K562 (cell line): ENCODE data around the gene PLEKHM3. TPM values are rescaled to one million over a fixed set of nuclear protein-coding genes. Genes with fewer than 3 reads are reported as not detected.

Experiments used
- CBX2 ChIP-seq: fragments of 200-600 bp; sonication (generic); IDR thresholded peaks from one replicate; pipeline ENCODE4 v1.6.1; 2012; ENCODE audit warnings: mild to moderate bottlenecking, low read length, inconsistent platforms; ENCODE audit not compliant: insufficient read depth, poor library complexity, severe bottlenecking
- CCAR2 ChIP-seq: fragments of 200-400 bp; formaldehyde crosslinking; IDR thresholded peaks from 2 replicates; pipeline ENCODE4 v1.6.1; 2017; ENCODE audit warnings: mild to moderate bottlenecking, low read depth, low read length
- CEBPG ChIP-seq, 3 experiments: fragments of 200-800 bp in 1 of 3; sonication (Bioruptor generic) in 1 of 3; sonication (generic) in 1 of 3; formaldehyde crosslinking in 1 of 3; IDR thresholded peaks in 2 of 3; conservative IDR thresholded peaks in 1 of 3; 2 replicates each; pipeline versions ENCODE4 v1.6.1 to v1.8.0; 2016 to 2022; ENCODE audit warnings: missing compliant biosample characterization in 2 of 3, missing genetic modification characterization in 2 of 3, mild to moderate bottlenecking in 1 of 3, missing genetic modification reagents in 1 of 3
- FOXP1 ChIP-seq: sonication (generic); formaldehyde crosslinking; IDR thresholded peaks from 2 replicates; pipeline ENCODE4 v1.8.0; 2022; ENCODE audit warnings: mild to moderate bottlenecking, missing genetic modification reagents
- HCFC1 ChIP-seq: IDR thresholded peaks from 2 replicates; pipeline ENCODE4 v1.6.1; 2012; ENCODE audit warnings: low read depth, low read length, improper control_type of control experiment
- HDGF ChIP-seq: fragments of 450-650 bp; IDR thresholded peaks from 2 replicates; pipeline ENCODE4 v1.6.1; 2016
- KDM5B ChIP-seq: fragments of 200-600 bp; sonication (generic); IDR thresholded peaks from 2 replicates; pipeline ENCODE4 v1.6.1; 2012; ENCODE audit warnings: low read depth, mild to moderate bottlenecking, moderate library complexity, low read length, control low read depth, inconsistent platforms; ENCODE audit not compliant: insufficient replicate concordance
- L3MBTL2 ChIP-seq: fragments of 450-650 bp; IDR thresholded peaks from 2 replicates; pipeline ENCODE4 v1.6.1; 2016; ENCODE audit warnings: mild to moderate bottlenecking, moderate library complexity
- MEIS2 ChIP-seq: fragments of 450-650 bp; IDR thresholded peaks from 2 replicates; pipeline ENCODE4 v1.6.1; 2014; ENCODE audit warnings: mild to moderate bottlenecking; ENCODE audit not compliant: partially characterized antibody
- PHF20 ChIP-seq: fragments of 450-650 bp; IDR thresholded peaks from 2 replicates; pipeline ENCODE4 v1.6.1; 2018; ENCODE audit not compliant: partially characterized antibody
- PRMT5 ChIP-seq: sonication (generic); formaldehyde crosslinking; IDR thresholded peaks from 2 replicates; pipeline ENCODE4 v1.5.0; 2020; ENCODE audit warnings: missing genetic modification reagents
- RUNX1 ChIP-seq: sonication (generic); IDR thresholded peaks from 2 replicates; pipeline ENCODE4 v1.6.1; 2016; ENCODE audit warnings: antibody characterized with exemption, low read depth
- SIN3A ChIP-seq, 2 experiments: fragments of 150-350 bp in 1 of 2; IDR thresholded peaks; 2 replicates each; pipeline ENCODE4 v1.6.1; 2011 to 2016; ENCODE audit warnings: borderline replicate concordance in 2 of 2, low read depth in 2 of 2, low read length in 2 of 2, mild to moderate bottlenecking in 2 of 2, moderate library complexity in 2 of 2; ENCODE audit not compliant: control insufficient read depth in 1 of 2
- SP2 ChIP-seq: IDR thresholded peaks from 2 replicates; pipeline ENCODE4 v1.6.1; 2011; ENCODE audit warnings: mild to moderate bottlenecking, low read depth, low read length, moderate library complexity; ENCODE audit not compliant: poor library complexity, severe bottlenecking; ENCODE audit errors: extremely low read depth
- TSC22D4 ChIP-seq: fragments of 450-650 bp; IDR thresholded peaks from 2 replicates; pipeline ENCODE4 v1.6.1; 2016; ENCODE audit warnings: missing genetic modification characterization, missing biosample characterization, control low read depth
- ZC3H4 ChIP-seq: sonication (generic); formaldehyde crosslinking; IDR thresholded peaks from 2 replicates; pipeline ENCODE4 v1.9.0; 2021; ENCODE audit warnings: missing genetic modification reagents, borderline replicate concordance
- ZKSCAN1 ChIP-seq: fragments of 150-350 bp; IDR thresholded peaks from 2 replicates; pipeline ENCODE4 v1.6.1; 2016; ENCODE audit warnings: low read depth, low read length
- ZNF124 ChIP-seq: sonication (generic); formaldehyde crosslinking; IDR thresholded peaks from 2 replicates; pipeline ENCODE4 v1.8.1; 2022; ENCODE audit warnings: missing genetic modification reagents
- ZNF232 ChIP-seq: sonication (generic); formaldehyde crosslinking; IDR thresholded peaks from 2 replicates; pipeline ENCODE4 v1.8.0; 2022; ENCODE audit warnings: mild to moderate bottlenecking, missing genetic modification reagents
- ZNF584 ChIP-seq: fragments of 200-800 bp; sonication (Bioruptor generic); IDR thresholded peaks from 2 replicates; pipeline ENCODE4 v1.6.1; 2016; ENCODE audit warnings: low read depth, mild to moderate bottlenecking, missing genetic modification characterization, missing compliant biosample characterization
- ZNF780A ChIP-seq: fragments of 250-450 bp; sonication (Bioruptor Pico); IDR thresholded peaks from 2 replicates; pipeline ENCODE4 v1.5.0; 2021; ENCODE audit warnings: mild to moderate bottlenecking
- polyA plus RNA-seq, 8 experiments: library from polyadenylated mRNA; depleted of rRNA in 4 of 8; stranded (reverse) in 5 of 8; unstranded in 3 of 8; fragments of >200 nt; fragmentation: Nextera tagmentation in 2 of 8; fragmentation: Illumina TruSeq in 1 of 8; extraction: Ambion mirVana in 2 of 8; extraction: Trizol in 1 of 8; gene quantifications; 2 replicates each; pipeline versions ENCODE4 v1.2.1 to v1.2.3, GENCODE V29; 2011 to 2014; ENCODE audit warnings: inconsistent platforms in 1 of 8, missing spikeins in 1 of 8
- total RNA-seq, 7 experiments: library from RNA; depleted of rRNA in 6 of 7; stranded (reverse); fragments of >200 nt in 6 of 7; fragmentation: Illumina TruSeq in 2 of 7; extraction: Trizol in 2 of 7; gene quantifications; 2 replicates each; pipeline versions ENCODE4 v1.2.1 to v1.2.3, GENCODE V29; 2011 to 2021; ENCODE audit warnings: low replicate concordance in 1 of 7
- TF ChIP-seq, protein P1 (sequence below): fragments of 250-450 bp; sonication (Bioruptor Pico); IDR thresholded peaks from 2 replicates; pipeline ENCODE4 v1.5.0; 2021; ENCODE audit warnings: mild to moderate bottlenecking, moderate library complexity
- TF ChIP-seq, protein P2 (sequence below): fragments of 450-650 bp; formaldehyde crosslinking; IDR thresholded peaks from 2 replicates; pipeline ENCODE4 v1.4.0; 2020; ENCODE audit warnings: mild to moderate bottlenecking, moderate library complexity

Gene PLEKHM3
- total and polyA plus RNA-seq, 9 of the 15 experiments (the other 6 are each of a cell fraction or from before 2014, with no cell fraction given) = 0.24 to 1.6 (median 1.0) TPM

- TF ChIP-seq, protein P1, sequence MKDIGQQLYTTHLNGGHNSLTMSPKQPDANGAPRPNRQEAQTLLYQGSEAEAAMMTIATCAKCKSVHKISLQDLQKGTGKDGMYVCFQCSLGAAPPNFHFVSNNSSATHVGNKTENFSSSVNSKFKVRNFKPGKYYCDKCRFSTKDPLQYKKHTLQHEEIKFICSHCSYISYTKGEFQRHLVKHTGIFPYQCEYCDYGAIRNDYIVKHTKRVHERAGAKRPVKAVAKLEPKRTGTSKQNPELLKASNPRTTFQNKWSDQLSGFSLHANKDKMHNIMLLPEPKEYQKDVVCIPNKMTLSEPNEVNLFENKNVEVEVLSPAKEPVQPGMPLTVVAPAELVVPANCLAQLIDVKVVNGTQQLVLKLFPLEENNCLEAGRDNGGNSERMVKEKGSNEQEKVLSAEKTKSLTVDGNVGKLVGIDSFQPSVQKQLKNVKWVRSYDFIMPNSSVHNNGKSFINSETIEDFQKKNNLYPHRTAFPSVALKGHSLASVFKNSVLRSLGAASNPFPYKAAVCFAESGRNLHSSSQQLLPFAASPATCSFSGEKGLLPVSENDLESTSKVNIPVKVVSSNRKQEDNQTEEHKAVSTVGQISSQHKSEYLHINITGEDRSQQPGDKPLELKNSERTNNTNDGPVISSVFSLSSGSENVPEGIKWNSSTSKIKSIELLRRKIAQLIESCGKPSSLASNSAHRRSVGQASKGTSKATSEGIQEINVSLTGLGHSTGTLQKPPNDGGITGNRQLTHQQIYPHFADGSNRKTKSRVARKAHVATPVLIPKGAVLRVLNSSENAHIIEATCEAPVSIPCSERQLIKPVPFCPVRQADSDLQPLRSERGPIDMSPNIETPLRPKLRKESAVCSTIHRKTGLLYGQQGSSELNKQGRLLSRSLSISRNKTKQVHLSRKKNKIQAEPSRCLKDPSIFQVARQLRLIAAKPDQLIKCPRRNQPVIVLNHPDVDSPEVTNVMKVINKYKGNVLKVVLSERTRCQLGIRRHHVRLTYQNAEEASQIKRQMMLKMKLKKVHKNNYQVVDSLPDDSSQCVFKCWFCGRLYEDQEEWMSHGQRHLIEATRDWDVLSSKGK (CRISPR knock-in tag) = no peak
- no peak for TF ChIP-seq CBX2
- TF ChIP-seq HDGF = no peak
- no peak for TF ChIP-seq PRMT5 (CRISPR knock-in tag)
- peak; percentile 91 for TF ChIP-seq PHF20
- no peak for TF ChIP-seq MEIS2
- TF ChIP-seq FOXP1 (CRISPR knock-in tag) = peak; percentile 24; the same call in 1 of the 2 replicates
- TF ChIP-seq ZKSCAN1 = peak; percentile 61; the same call in 1 of the 2 replicates
- peak; percentile 73 for TF ChIP-seq HCFC1
- TF ChIP-seq CEBPG (CRISPR knock-in tag; IDR thresholded peaks at IDR 0.05) = no peak
- TF ChIP-seq CEBPG (tag; conservative IDR thresholded peaks at IDR 0.05 in 1 of 2, IDR thresholded peaks at IDR 0.05 in 1 of 2) = no peak
- no peak for TF ChIP-seq ZNF584
- TF ChIP-seq ZNF232 (CRISPR knock-in tag) = no peak
- TF ChIP-seq ZNF124 (CRISPR knock-in tag) = no peak
- TF ChIP-seq ZNF780A = no peak
- TF ChIP-seq, protein P2, sequence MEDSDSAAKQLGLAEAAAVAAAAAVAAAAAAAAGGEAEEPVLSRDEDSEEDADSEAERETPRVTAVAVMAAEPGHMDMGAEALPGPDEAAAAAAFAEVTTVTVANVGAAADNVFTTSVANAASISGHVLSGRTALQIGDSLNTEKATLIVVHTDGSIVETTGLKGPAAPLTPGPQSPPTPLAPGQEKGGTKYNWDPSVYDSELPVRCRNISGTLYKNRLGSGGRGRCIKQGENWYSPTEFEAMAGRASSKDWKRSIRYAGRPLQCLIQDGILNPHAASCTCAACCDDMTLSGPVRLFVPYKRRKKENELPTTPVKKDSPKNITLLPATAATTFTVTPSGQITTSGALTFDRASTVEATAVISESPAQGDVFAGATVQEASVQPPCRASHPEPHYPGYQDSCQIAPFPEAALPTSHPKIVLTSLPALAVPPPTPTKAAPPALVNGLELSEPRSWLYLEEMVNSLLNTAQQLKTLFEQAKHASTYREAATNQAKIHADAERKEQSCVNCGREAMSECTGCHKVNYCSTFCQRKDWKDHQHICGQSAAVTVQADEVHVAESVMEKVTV (CRISPR knock-in tag) = no peak
- TF ChIP-seq CCAR2 = no peak
- no peak for TF ChIP-seq RUNX1
- peak; percentile 52 for TF ChIP-seq L3MBTL2
- no peak for TF ChIP-seq TSC22D4 (tag)
- TF ChIP-seq SP2 = no peak
- no peak; a peak in 1 of 4 replicates for TF ChIP-seq SIN3A (IDR thresholded peaks at IDR 0.05; ENCODE audit: borderline replicate concordance in 2 of 2, control insufficient read depth in 1 of 2, low read depth in 2 of 2, low read length in 2 of 2)
- no peak for TF ChIP-seq ZC3H4 (CRISPR knock-in tag)
- peak; percentile 83 for TF ChIP-seq KDM5B
These were observed at the start of gene PLEKHM3 (continued) for GRCh38 chr2:208025037-208025813.
